DND-41 (cell line): Measurements from ENCODE around the gene NFKBIE.

ENCODE experiments used
- ATAC-seq: fragments of 200-7000 bp; cut with Tn5 transposase; 3 replicates; pipeline ENCODE4 v1.9.1; 2021; ENCODE audit warnings: low read depth; ENCODE audit not compliant: insufficient read depth
- DNase-seq: peaks from one replicate; pipeline ENCODE4 v3.0.0-alpha.2; 2020
- H2AFZ ChIP-seq: 2 replicates; pipeline ENCODE4 v1.6.0; 2012; ENCODE audit warnings: low read depth, low read length
- H3K27ac ChIP-seq: 2 replicates; pipeline ENCODE4 v1.5.1; 2012; ENCODE audit warnings: low read length, inconsistent platforms
- H3K27me3 ChIP-seq: fragments of 200-600 bp; sonication (generic); 2 replicates; pipeline ENCODE4 v1.6.0; 2012; ENCODE audit warnings: low read length, mild to moderate bottlenecking, inconsistent platforms; ENCODE audit not compliant: insufficient read depth, poor library complexity
- H3K36me3 ChIP-seq: 2 replicates; pipeline ENCODE4 v1.5.1; 2012; ENCODE audit warnings: low read length, inconsistent platforms; ENCODE audit not compliant: insufficient read depth
- H3K4me1 ChIP-seq: 2 replicates; pipeline ENCODE4 v1.5.1; 2012; ENCODE audit warnings: mild to moderate bottlenecking, low read length; ENCODE audit not compliant: insufficient read depth
- H3K4me2 ChIP-seq: 2 replicates; pipeline ENCODE4 v1.6.0; 2012; ENCODE audit warnings: mild to moderate bottlenecking, moderate library complexity, low read length, inconsistent platforms; ENCODE audit not compliant: insufficient read depth
- H3K4me3 ChIP-seq, 2 experiments: fragments of 200-600 bp in 1 of 2; shearing (Covaris generic) in 1 of 2; 2 replicates each; pipeline ENCODE4 v1.5.1; 2012 to 2016; ENCODE audit warnings: inconsistent platforms in 2 of 2, low read length in 2 of 2, mild to moderate bottlenecking in 2 of 2, low read depth in 1 of 2, moderate library complexity in 1 of 2
- H3K79me2 ChIP-seq: 2 replicates; pipeline ENCODE4 v1.6.0; 2012; ENCODE audit warnings: low read length, inconsistent platforms; ENCODE audit not compliant: insufficient read depth
- H3K9ac ChIP-seq: 2 replicates; pipeline ENCODE4 v1.6.0; 2012; ENCODE audit warnings: low read depth, mild to moderate bottlenecking, inconsistent platforms, low read length, moderate library complexity
- H3K9me3 ChIP-seq: 2 replicates; pipeline ENCODE4 v1.5.1; 2012; ENCODE audit warnings: low read length, moderate library complexity, mild to moderate bottlenecking, inconsistent platforms; ENCODE audit not compliant: insufficient read depth, severe bottlenecking
- H4K20me1 ChIP-seq: 2 replicates; pipeline ENCODE4 v1.6.0; 2012; ENCODE audit warnings: low read length; ENCODE audit not compliant: insufficient read depth
- CTCF ChIP-seq: IDR thresholded peaks from 2 replicates; pipeline ENCODE4 v1.5.1; 2012; ENCODE audit warnings: borderline replicate concordance, low read length, moderate library complexity, mild to moderate bottlenecking; ENCODE audit not compliant: poor library complexity, severe bottlenecking; ENCODE audit errors: extremely low read depth
- EZH2 ChIP-seq: IDR thresholded peaks from 3 replicates; pipeline ENCODE4 v1.6.1; 2012; ENCODE audit warnings: borderline replicate concordance, low read depth, mild to moderate bottlenecking, moderate library complexity, low read length, inconsistent platforms; ENCODE audit not compliant: severe bottlenecking

The NFKBIE gene

GRCh38 chr6:44273617-44274016, 8.3 kb upstream of the NFKBIE start:
- no peak overlapping the region for H3K4me2 ChIP-seq
- H3K27ac ChIP-seq = no peak overlapping the region
- no peak for TF ChIP-seq EZH2
- no peak for TF ChIP-seq CTCF
- no peaks in the 10 kb centered on the region for H3K36me3 ChIP-seq
- no peak overlapping the region for H3K4me3 ChIP-seq
- H3K27me3 ChIP-seq = peaks cover 3% of the 10 kb centered on the region
- H3K4me1 ChIP-seq = no peaks in the 10 kb centered on the region
- H3K79me2 ChIP-seq = no peaks in the 10 kb centered on the region
- no peaks in the 10 kb centered on the region for H3K9me3 ChIP-seq
- peaks cover 17% of the 10 kb centered on the region; the same call in 1 of the 2 replicates for H4K20me1 ChIP-seq
- DNase-seq = no peak
- no peak for ATAC-seq
- no peak overlapping the region for H3K9ac ChIP-seq
- no peak overlapping the region for H2AFZ ChIP-seq

GRCh38 chr6:44272999-44273566, 7.7 kb upstream of the NFKBIE start:
- Histone ChIP-seq H3K4me2 (no peak overlapping the region), H2AFZ (no peak overlapping the region), H3K27me3 (peaks cover 3% of the 10 kb centered on the region), H3K27ac (no peak overlapping the region), H3K9ac (no peak overlapping the region), H4K20me1 (peaks cover 15% of the 10 kb centered on the region; the same call in 1 of the 2 replicates), H3K79me2 (no peaks in the 10 kb centered on the region), H3K4me3 (no peak overlapping the region), H3K36me3 (no peaks in the 10 kb centered on the region), H3K9me3 (no peaks in the 10 kb centered on the region), H3K4me1 (no peaks in the 10 kb centered on the region)
- DNase-seq = no peak
- no peak for ATAC-seq
- no peak for TF ChIP-seq CTCF
- no peak for TF ChIP-seq EZH2

- H3K27me3 ChIP-seq = no peaks in the 10 kb centered on the region
- H3K4me1 ChIP-seq = no peaks in the 10 kb centered on the region
- no peak overlapping the region for H3K4me3 ChIP-seq
- ATAC-seq (no peak), DNase-seq (no peak)
- TF ChIP-seq EZH2 (no peak), CTCF (no peak)
- H3K36me3 ChIP-seq = no peaks in the 10 kb centered on the region
- H2AFZ ChIP-seq = no peak overlapping the region
- H3K79me2 ChIP-seq = no peaks in the 10 kb centered on the region
- no peak overlapping the region for H3K9ac ChIP-seq
- H4K20me1 ChIP-seq = peaks cover 12% of the 10 kb centered on the region; the same call in 1 of the 2 replicates
- no peak overlapping the region for H3K4me2 ChIP-seq
- H3K9me3 ChIP-seq = no peaks in the 10 kb centered on the region
- H3K27ac ChIP-seq = no peak overlapping the region
These were observed 7.2 kb upstream of the NFKBIE start for GRCh38 chr6:44272529-44272928.
